ENCODE measurements around the gene KNL1. TPM values are rescaled to one million over a fixed set of nuclear protein-coding genes. Genes with fewer than 3 reads are reported as not detected.

Gene KNL1
- total and polyA plus RNA-seq, 2 of the 8 experiments (the other 6 are each of a cell fraction or from before 2014, with no cell fraction given): 4.4 to 22.5 TPM

GRCh38 chr15:40647523-40647922 is 53.5 kb downstream of the KNL1 start:
- Histone ChIP-seq H3K4ac (replicated peaks; ENCODE audit: insufficient read length, low read depth, low read length) (no peak overlapping the region), H3K14ac (ENCODE audit: insufficient read length) (no peak overlapping the region), H3K27me3 (replicated peaks in 1 of 4; ENCODE audit: control insufficient read depth in 3 of 4, extremely low read depth in 1 of 4, insufficient read depth in 3 of 4, low read length in 3 of 4) (no peaks in the 10 kb centered on the region), H2AFZ (ENCODE audit: low read length) (no peak overlapping the region), H2AK5ac (ENCODE audit: low read depth, low read length) (no peak overlapping the region), H4K8ac (ENCODE audit: extremely low read depth, insufficient read depth, low read length) (no peak overlapping the region), H3K4me3 (ENCODE audit: extremely low read depth in 1 of 4, insufficient read depth in 2 of 4, low read depth in 3 of 4, low read length in 4 of 4) (no peak overlapping the region), H3K27ac (ENCODE audit: low read depth, low read length) (no peak overlapping the region), H4K20me1 (replicated peaks in 1 of 2; ENCODE audit: control insufficient read depth in 1 of 2, insufficient read depth in 2 of 2, low read length in 2 of 2) (no peaks in the 10 kb centered on the region), H2BK15ac (ENCODE audit: low read length) (no peak overlapping the region), H3K23me2 (ENCODE audit: low read depth, low read length) (no peaks in the 10 kb centered on the region), H3K23ac (ENCODE audit: insufficient read length) (no peak overlapping the region), H4K5ac (ENCODE audit: insufficient read length, low read depth, low read length) (no peak overlapping the region), H2BK5ac (ENCODE audit: low read depth, low read length) (no peak overlapping the region), H4K91ac (replicated peaks; ENCODE audit: insufficient read length, low read length) (no peak overlapping the region), H3K79me2 (ENCODE audit: control insufficient read depth in 1 of 2, insufficient read depth in 2 of 2, low read length in 2 of 2) (no peaks in the 10 kb centered on the region), H2BK12ac (ENCODE audit: low read depth, low read length) (no peak overlapping the region), H3K18ac (ENCODE audit: extremely low read depth, low read length) (no peak overlapping the region), H3K4me2 (ENCODE audit: insufficient read depth in 1 of 2, low read depth in 2 of 2, low read length in 2 of 2) (no peak overlapping the region), H3K36me3 (ENCODE audit: control insufficient read depth in 2 of 4, insufficient read depth in 4 of 4, low read length in 3 of 4) (peaks cover 0 to 11% (median under 1%) of the 10 kb centered on the region in 4 experiments; a peak in 3 of 8 replicates), H3K9me3 (ENCODE audit: insufficient read depth in 2 of 2, low read depth in 1 of 2, low read length in 1 of 2) (no peaks in the 10 kb centered on the region), H3K9ac (replicated peaks in 1 of 4; ENCODE audit: extremely low read depth in 1 of 4, low read depth in 3 of 4, low read length in 3 of 4) (no peak overlapping the region), H3K56ac (replicated peaks; ENCODE audit: insufficient read length, low read depth, low read length) (no peak overlapping the region), H2BK20ac (ENCODE audit: low read length) (no peak overlapping the region), H3K79me1 (ENCODE audit: low read depth, low read length) (no peaks in the 10 kb centered on the region), H3K4me1 (replicated peaks in 1 of 4; ENCODE audit: control insufficient read depth in 3 of 4, insufficient read depth in 4 of 4, low read length in 3 of 4) (no peaks in the 10 kb centered on the region), H2BK120ac (replicated peaks; ENCODE audit: low read depth, low read length) (no peak overlapping the region)
- DNase-seq (ENCODE audit: low read depth in 1 of 2, low spot score in 2 of 2) (no peak), FAIRE-seq (no peak)
- ChIA-PET POLR2A (ENCODE audit: partially characterized antibody) (no interaction called here), CTCF (ENCODE audit: partially characterized antibody) (interaction anchor here (0.6 to 1.9 kb wide), 6 partner anchors 9 to 210 kb away, joined by 3 to 5 read pairs (median 4); no protein-coding TSS in a partner anchor)
- TF ChIP-seq MAFK (IDR thresholded peaks at IDR 0.05; ENCODE audit: low read depth, low read length): peak; percentile 95
- no peak for TF ChIP-seq SIRT6 (IDR thresholded peaks at IDR 0.05; ENCODE audit: low read length)
- 100% methylated on average over 1 of the region's 1 CpG; no CpG with 5 or more reads in 1 of the 2 experiments for WGBS, 2 experiments (ENCODE audit: extremely low coverage in 1 of 2, insufficient coverage in 1 of 2, insufficient read length in 1 of 2, insufficient replicate concordance in 2 of 2, low coverage in 1 of 2, low lambda C conversion rate in 2 of 2, missing lambda C conversion rate in 1 of 2)

Measured in H1 (cell line).